Lower leg skin (tissue), 4 donors: ENCODE results near the gene EGFLAM. TPM values are rescaled to one million over a fixed set of nuclear protein-coding genes. Genes with fewer than 3 reads are reported as not detected.

Source experiments
- DNase-seq, 2 donors: peaks; one replicate each; pipeline ENCODE4 v3.0.0-alpha.2; 2019; ENCODE audit warnings: low spot score in 2 of 2
- H3K4me3 ChIP-seq: fragments of 200-600 bp; sonication (generic); 2 replicates; pipeline ENCODE4 v1.5.1; 2017; ENCODE audit warnings: mild to moderate bottlenecking, low read depth; ENCODE audit not compliant: poor library complexity, severe bottlenecking
- POLR2A ChIP-seq, 2 donors: fragments of 450-650 bp; IDR thresholded peaks; one replicate each; pipeline ENCODE4 v1.6.1; 2016 to 2017; ENCODE audit warnings: antibody characterized with exemption in 2 of 2, mild to moderate bottlenecking in 1 of 2, moderate library complexity in 1 of 2
- WGBS, 2 donors: methylation state at CpG; one replicate each; pipeline ENCODE4 v1.1.5; 2018; 5-methylcytosine and 5-hydroxymethylcytosine counted together
- intact Hi-C: fragments of 100-400 bp; cut with DNase I; formaldehyde crosslinking; loops from one replicate; pipeline ENCODE4 v1.15.0; 2023; ENCODE audit warnings: low total_unique reads
- total RNA-seq, 4 donors: library from RNA; depleted of rRNA; stranded (reverse); fragments of >200 nt; gene quantifications; one replicate each; pipeline ENCODE4 v1.1.0, GENCODE V29; 2016
- TF ChIP-seq, protein P1 (sequence below), 3 donors: fragments of 450-650 bp; IDR thresholded peaks; one replicate each; pipeline ENCODE4 v1.5.1; 2016; ENCODE audit warnings: antibody characterized with exemption in 3 of 3, mild to moderate bottlenecking in 3 of 3, moderate library complexity in 2 of 3

EGFLAM gene
- total RNA-seq, 4 donors from 2014 or later: 0.72 to 4.4 (median 2.7) TPM

GRCh38 chr5:38317868-38318267 is 59.5 kb downstream of the EGFLAM start:
- no peak for TF ChIP-seq POLR2A (IDR thresholded peaks at IDR 0.05)
- TF ChIP-seq, protein P1, sequence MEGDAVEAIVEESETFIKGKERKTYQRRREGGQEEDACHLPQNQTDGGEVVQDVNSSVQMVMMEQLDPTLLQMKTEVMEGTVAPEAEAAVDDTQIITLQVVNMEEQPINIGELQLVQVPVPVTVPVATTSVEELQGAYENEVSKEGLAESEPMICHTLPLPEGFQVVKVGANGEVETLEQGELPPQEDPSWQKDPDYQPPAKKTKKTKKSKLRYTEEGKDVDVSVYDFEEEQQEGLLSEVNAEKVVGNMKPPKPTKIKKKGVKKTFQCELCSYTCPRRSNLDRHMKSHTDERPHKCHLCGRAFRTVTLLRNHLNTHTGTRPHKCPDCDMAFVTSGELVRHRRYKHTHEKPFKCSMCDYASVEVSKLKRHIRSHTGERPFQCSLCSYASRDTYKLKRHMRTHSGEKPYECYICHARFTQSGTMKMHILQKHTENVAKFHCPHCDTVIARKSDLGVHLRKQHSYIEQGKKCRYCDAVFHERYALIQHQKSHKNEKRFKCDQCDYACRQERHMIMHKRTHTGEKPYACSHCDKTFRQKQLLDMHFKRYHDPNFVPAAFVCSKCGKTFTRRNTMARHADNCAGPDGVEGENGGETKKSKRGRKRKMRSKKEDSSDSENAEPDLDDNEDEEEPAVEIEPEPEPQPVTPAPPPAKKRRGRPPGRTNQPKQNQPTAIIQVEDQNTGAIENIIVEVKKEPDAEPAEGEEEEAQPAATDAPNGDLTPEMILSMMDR (IDR thresholded peaks at IDR 0.05): no peak
- intact Hi-C loops: no loop called here
- H3K4me3 ChIP-seq: no peak overlapping the region
- WGBS, 2 donors: 75 to 81% methylated on average over 3 of the region's 3 CpGs
- DNase-seq: no peak

- no peak overlapping the region for H3K4me3 ChIP-seq
- 89 to 92% methylated on average over 3 of the region's 3 CpGs for WGBS, 2 donors
- intact Hi-C loops: no loop called here
- TF ChIP-seq, protein P1 (IDR thresholded peaks at IDR 0.05): no peak
- no peak for TF ChIP-seq POLR2A (IDR thresholded peaks at IDR 0.05)
- DNase-seq: no peak
These were observed 61.1 kb downstream of the EGFLAM start for GRCh38 chr5:38319491-38319890.

DNA sequence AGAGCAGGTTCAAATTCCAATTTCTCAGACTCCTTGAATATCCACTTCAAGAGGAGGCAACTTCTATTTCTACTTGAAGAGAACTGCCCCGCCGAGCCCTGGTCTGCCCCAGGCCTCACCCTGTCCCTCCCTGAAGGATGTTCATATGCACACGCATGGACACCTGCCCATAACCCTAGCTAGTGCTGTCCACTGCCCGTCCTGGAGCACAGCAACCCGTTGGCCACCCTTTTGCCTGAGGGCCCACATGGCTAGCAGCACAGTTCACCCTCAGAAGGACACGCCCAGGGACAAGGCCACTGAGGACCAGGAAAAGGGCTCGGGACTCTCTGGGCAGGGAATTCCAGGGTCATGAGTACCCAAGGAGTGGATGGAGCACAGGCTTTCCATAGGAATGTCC is 63.6 kb downstream of the EGFLAM start:
- H3K4me3 ChIP-seq: no peak overlapping the region
- TF ChIP-seq, protein P1 (IDR thresholded peaks at IDR 0.05): no peak
- TF ChIP-seq POLR2A (IDR thresholded peaks at IDR 0.05): no peak
- no peak for DNase-seq
- WGBS, 2 donors: 84 to 96% methylated on average over 7 of the region's 7 CpGs
- intact Hi-C loops: no loop called here

DNA sequence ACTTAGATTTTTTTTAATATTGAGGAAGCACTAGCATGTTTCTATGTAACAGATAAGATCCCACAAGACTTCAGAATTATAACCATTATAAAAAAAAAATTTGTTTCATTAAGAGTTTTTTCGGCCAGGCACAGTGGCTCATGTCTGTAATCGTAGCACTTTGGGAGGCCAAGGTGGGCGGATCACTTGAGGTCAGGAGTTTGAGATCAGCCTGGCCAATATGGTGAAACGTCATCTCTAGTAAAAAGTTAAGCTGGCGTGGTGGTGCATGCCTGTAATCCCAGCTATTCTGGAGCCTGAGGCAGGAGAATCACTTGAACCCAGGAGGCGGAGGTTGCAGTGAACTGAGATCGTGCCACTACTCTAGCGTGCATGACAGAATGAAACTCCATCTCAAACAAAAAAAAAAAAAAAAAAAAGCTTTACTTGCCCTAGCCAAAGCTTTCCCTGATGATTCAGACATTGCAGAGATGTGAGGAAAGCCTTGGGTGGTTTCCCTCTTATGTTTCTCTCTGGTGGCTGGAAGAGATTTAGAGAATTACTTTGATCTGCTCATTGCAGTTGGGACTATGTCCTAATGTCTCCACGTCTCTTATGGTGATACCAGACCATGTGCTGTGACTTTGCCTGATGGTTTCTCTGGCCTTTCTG is 65.4 kb downstream of the EGFLAM start:
- WGBS, 2 donors: 38 to 45% methylated on average over 9 of the region's 9 CpGs
- intact Hi-C loops: no loop called here
- no peak overlapping the region for H3K4me3 ChIP-seq
- TF ChIP-seq POLR2A (IDR thresholded peaks at IDR 0.05): no peak
- TF ChIP-seq, protein P1 (IDR thresholded peaks at IDR 0.05): no peak
- peak in 1 of 2 donors; percentile 26 for DNase-seq

GRCh38 chr5:38329132-38329715 is 70.9 kb downstream of the EGFLAM start:
- no peak for DNase-seq
- intact Hi-C loops: no loop called here
- no peak overlapping the region for H3K4me3 ChIP-seq
- TF ChIP-seq, protein P1 (IDR thresholded peaks at IDR 0.05): no peak
- no peak for TF ChIP-seq POLR2A (IDR thresholded peaks at IDR 0.05)
- WGBS, 2 donors: 73 to 80% methylated on average over 5 of the region's 5 CpGs
